D721Med (cell line): ENCODE results near the gene AGBL5.
"Not testable (repeated sequence)": the region's sequence is repeated elsewhere in the genome, so short reads cannot be mapped to it uniquely, and the experiment has no call there.

Source experiments
- DNase-seq: peaks from one replicate; pipeline ENCODE4 v3.0.0; 2011; ENCODE audit warnings: low spot score; ENCODE audit not compliant: insufficient read length
- FAIRE-seq: peaks from 2 replicates; lab custom pipeline; 2011; peaks lifted over from hg19 to GRCh38; lab: Jason Lieb, UNC
- CTCF ChIP-seq: IDR thresholded peaks from 2 replicates; pipeline ENCODE4 v1.5.1; 2012; ENCODE audit warnings: mild to moderate bottlenecking, control low read depth; ENCODE audit not compliant: insufficient read depth; ENCODE audit errors: missing control alignments

AGBL5 gene

GRCh38 chr2:27072920-27073319, 21.5 kb downstream of the AGBL5 start:
- FAIRE-seq (no peak), DNase-seq (no peak)
- TF ChIP-seq CTCF, result no peak

GRCh38 chr2:27073782-27074181, 22.3 kb downstream of the AGBL5 start:
- DNase-seq, result no peak
- no peak for TF ChIP-seq CTCF
- no peak for FAIRE-seq

GRCh38 chr2:27074738-27075565, 23.5 kb downstream of the AGBL5 start:
- no peak for DNase-seq
- no peak for TF ChIP-seq CTCF
- no peak for FAIRE-seq

- DNase-seq, FAIRE-seq: not testable (repeated sequence)
Measured at GRCh38 chr2:27075566-27075871, 24.1 kb downstream of the AGBL5 start.

GRCh38 chr2:27076323-27076722, 24.9 kb downstream of the AGBL5 start:
- DNase-seq, result no peak
- no peak for TF ChIP-seq CTCF
- no peak for FAIRE-seq

GRCh38 chr2:27077231-27077630, 25.8 kb downstream of the AGBL5 start:
- DNase-seq, result no peak
- TF ChIP-seq CTCF, result no peak
- no peak for FAIRE-seq

- no peak for TF ChIP-seq CTCF
- FAIRE-seq (no peak), DNase-seq (no peak)
Measured at GRCh38 chr2:27078267-27079194, 27.1 kb downstream of the AGBL5 start, which contains the start of gene EMILIN1. EMILIN1 (plus strand) TSS chr2:27078615; CDS start chr2:27079066, 451 bp downstream.
